ENCODE data around the gene DCLK1. TPM values are rescaled to one million over a fixed set of nuclear protein-coding genes. Genes with fewer than 3 reads are reported as not detected.
A peak's percentile ranks its signal among the peaks of the same experiment; 100 is the strongest.

Gene DCLK1
- total RNA-seq, 4 donors from 2014 or later: 11.9 to 26.4 (median 15.5) TPM

GRCh38 chr13:36132376-36132775 is 1.2 kb upstream of the DCLK1 start:
- peaks cover 0 to 13% of the 10 kb centered on the region in 2 donors for H3K4me1 ChIP-seq
- no peak overlapping the region for H3K4me3 ChIP-seq (replicated peaks in 1 of 3)
- no peaks in the 10 kb centered on the region for H3K9me3 ChIP-seq
- intact Hi-C loops (cut with DNase I): no loop called here
- TF ChIP-seq CTCF (IDR thresholded peaks at IDR 0.05) (no peak), POLR2A (IDR thresholded peaks at IDR 0.05) (no peak)
- no peak for DNase-seq
- no peaks in the 10 kb centered on the region for H3K27me3 ChIP-seq
- H3K27ac ChIP-seq: no peak overlapping the region
- no peaks in the 10 kb centered on the region for H3K36me3 ChIP-seq
- WGBS, 2 donors: 85 to 86% methylated on average over 1 of the region's 1 CpG

- Histone ChIP-seq H3K27me3 (no peaks in the 10 kb centered on the region), H3K4me1 (peaks cover 0 to 13% of the 10 kb centered on the region in 2 donors), H3K4me3 (replicated peaks in 1 of 3) (no peak overlapping the region), H3K9me3 (no peaks in the 10 kb centered on the region), H3K36me3 (no peaks in the 10 kb centered on the region), H3K27ac (no peak overlapping the region)
- 58 to 59% methylated on average over 5 of the region's 5 CpGs for WGBS, 2 donors
- no peak for TF ChIP-seq CTCF (IDR thresholded peaks at IDR 0.05)
- TF ChIP-seq POLR2A (IDR thresholded peaks at IDR 0.05): no peak
- DNase-seq: peak; percentile 70 to 71
- intact Hi-C loops (cut with DNase I): no loop called here
Measured at GRCh38 chr13:36131931-36132297, 732 bp upstream of the DCLK1 start.

DNA sequence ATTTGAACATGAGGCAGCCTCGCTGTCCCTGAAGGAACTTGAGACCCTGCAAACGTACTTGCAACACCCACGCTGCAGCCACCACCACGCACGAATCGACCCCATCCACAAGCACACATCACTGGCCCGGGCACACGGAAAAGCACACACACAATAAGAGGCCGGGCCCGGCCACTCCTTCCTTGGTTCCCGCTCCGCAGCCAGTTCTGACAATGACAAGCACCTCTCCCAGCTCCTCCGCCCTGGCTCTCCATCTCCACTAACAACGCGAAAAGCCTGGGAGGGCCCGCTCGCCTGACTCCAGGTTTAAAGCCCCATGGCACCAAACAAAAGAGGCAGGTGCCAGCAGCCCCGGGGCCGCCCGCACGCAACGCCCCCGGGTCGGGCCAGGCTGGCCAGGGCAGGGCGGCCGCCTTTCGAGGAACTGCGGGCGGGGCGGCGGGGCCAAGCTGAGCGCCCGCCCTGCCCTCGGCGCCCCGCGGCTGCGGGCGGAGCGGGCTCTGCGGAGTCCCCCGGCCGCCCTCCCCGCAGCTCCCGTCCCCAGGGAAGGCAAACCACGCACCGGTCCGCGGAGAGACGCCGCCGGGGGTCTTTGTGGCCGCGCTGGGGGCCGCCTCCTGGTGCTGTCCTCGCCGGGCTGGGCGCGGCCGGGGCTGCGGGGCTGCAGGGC is 495 bp downstream of the DCLK1 start:
- no peaks in the 10 kb centered on the region for H3K9me3 ChIP-seq
- no peak for TF ChIP-seq CTCF (IDR thresholded peaks at IDR 0.05)
- TF ChIP-seq POLR2A (IDR thresholded peaks at IDR 0.05): no peak
- H3K4me1 ChIP-seq: peaks cover 0 to 13% of the 10 kb centered on the region in 2 donors
- peak; percentile 40 to 42 for DNase-seq
- intact Hi-C loops (cut with DNase I): no loop called here
- no peaks in the 10 kb centered on the region for H3K27me3 ChIP-seq
- 0 to 1% methylated on average over 2 to 26 of the region's 61 CpGs for WGBS, 2 donors
- peak overlapping the region in 1 of 3 donors; percentile 24 for H3K27ac ChIP-seq
- H3K4me3 ChIP-seq (replicated peaks in 1 of 3): peak overlapping the region in 2 of 3 donors; percentile 15 to 34
- no peaks in the 10 kb centered on the region for H3K36me3 ChIP-seq

DNA sequence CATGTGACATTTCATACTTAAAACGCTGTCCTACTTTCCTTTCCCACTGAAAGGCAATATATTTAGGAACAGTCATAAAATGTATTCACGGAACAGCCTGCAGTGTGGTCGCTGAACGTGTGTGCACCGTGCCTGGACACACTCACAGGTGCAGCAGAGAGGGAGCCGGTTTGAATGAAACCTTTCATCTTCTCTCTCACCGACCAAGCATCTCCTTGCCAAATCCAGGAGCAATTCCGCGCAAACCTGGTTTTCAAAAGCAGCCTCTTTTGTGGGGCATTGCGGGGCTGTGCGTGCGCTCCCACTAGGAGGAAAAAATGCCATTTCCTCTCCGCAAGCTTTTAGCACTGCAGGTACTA is 1.0 kb downstream of the DCLK1 start:
- intact Hi-C loops (cut with DNase I): no loop called here
- no peaks in the 10 kb centered on the region for H3K9me3 ChIP-seq
- no peak for TF ChIP-seq POLR2A (IDR thresholded peaks at IDR 0.05)
- TF ChIP-seq CTCF (IDR thresholded peaks at IDR 0.05): no peak

GRCh38 chr13:36129539-36129938 is 1.6 kb downstream of the DCLK1 start:
- intact Hi-C loops (cut with DNase I): no loop called here
- no peak for DNase-seq
- Histone ChIP-seq H3K9me3 (no peaks in the 10 kb centered on the region), H3K4me3 (replicated peaks in 1 of 3) (no peak overlapping the region), H3K4me1 (peaks cover under 1 to 13% of the 10 kb centered on the region in 2 donors), H3K27ac (no peak overlapping the region), H3K27me3 (no peaks in the 10 kb centered on the region), H3K36me3 (no peaks in the 10 kb centered on the region)
- WGBS, 2 donors: 89 to 90% methylated on average over 4 of the region's 4 CpGs
- no peak for TF ChIP-seq POLR2A (IDR thresholded peaks at IDR 0.05)
- no peak for TF ChIP-seq CTCF (IDR thresholded peaks at IDR 0.05)

More for the DNA sequence above, 1.0 kb downstream of the DCLK1 start:
- no peak overlapping the region for H3K27ac ChIP-seq
- DNase-seq: no peak
- no peaks in the 10 kb centered on the region for H3K27me3 ChIP-seq
- whole genome bisulfite sequencing, 2 donors: 20 to 23% methylated on average over 13 of the region's 13 CpGs
- peak overlapping the region in 1 of 3 donors; percentile 34 for H3K4me3 ChIP-seq (replicated peaks in 1 of 3)
- H3K4me1 ChIP-seq: peaks cover 0 to 13% of the 10 kb centered on the region in 2 donors
- no peaks in the 10 kb centered on the region for H3K36me3 ChIP-seq
